ENCODE measurements around the gene CUZD1. TPM values are rescaled to one million over a fixed set of nuclear protein-coding genes. Genes with fewer than 3 reads are reported as not detected.

Gene CUZD1, protein sequence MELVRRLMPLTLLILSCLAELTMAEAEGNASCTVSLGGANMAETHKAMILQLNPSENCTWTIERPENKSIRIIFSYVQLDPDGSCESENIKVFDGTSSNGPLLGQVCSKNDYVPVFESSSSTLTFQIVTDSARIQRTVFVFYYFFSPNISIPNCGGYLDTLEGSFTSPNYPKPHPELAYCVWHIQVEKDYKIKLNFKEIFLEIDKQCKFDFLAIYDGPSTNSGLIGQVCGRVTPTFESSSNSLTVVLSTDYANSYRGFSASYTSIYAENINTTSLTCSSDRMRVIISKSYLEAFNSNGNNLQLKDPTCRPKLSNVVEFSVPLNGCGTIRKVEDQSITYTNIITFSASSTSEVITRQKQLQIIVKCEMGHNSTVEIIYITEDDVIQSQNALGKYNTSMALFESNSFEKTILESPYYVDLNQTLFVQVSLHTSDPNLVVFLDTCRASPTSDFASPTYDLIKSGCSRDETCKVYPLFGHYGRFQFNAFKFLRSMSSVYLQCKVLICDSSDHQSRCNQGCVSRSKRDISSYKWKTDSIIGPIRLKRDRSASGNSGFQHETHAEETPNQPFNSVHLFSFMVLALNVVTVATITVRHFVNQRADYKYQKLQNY
- total RNA-seq (1 to 10 TPM in 3 of 5 experiments, under 1 TPM in 2; 0.34 to 5.2 (median 2.9) TPM), polyA plus RNA-seq (1 to 10 TPM; 1.5 to 3.8 TPM), total RNA-seq (not detected)

DNA sequence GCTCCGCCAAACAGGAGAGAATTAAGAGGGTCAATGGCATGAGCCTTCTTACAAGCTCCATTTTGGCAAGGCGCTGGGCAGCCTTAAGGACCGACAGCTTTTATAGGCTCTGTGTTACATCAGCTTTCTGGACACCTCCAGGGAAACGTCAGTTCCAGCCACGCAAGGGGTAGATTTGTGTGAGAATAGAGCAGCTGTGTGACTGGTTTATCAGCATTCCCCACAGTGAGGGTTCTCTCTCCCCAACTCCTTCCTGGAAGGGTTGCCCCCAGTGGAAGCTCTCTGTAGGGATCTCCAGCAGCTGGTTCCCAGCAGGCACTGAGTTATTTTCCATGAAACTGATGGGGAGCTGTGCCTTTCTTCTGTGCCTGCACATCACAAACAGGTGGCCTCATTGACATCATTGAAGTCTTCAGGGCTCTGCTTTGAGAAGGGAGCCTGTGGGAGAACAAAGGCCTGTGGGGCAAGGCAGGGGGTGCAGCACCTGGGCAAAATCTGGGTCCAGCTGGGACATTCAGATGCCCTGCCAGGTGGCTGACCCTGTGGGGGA, at the start of gene CUZD1:
Gene CUZD1, minus strand, starts transcription at position 75 of the 550 bp plus-strand sequence. Its CDS starts 14 bp downstream, at position 61.
- intact Hi-C loops (cut with micrococcal nuclease), result no loop called here
- peaks cover 0 to 33% (median 6%) of the 10 kb centered on the region in 3 experiments for H3K36me3 ChIP-seq (ENCODE audit: control insufficient read depth in 2 of 3, insufficient read depth in 3 of 3, low read length in 3 of 3)
- H3K9me3 ChIP-seq (ENCODE audit: control insufficient read depth in 2 of 3, low read length in 3 of 3), result no peaks in the 10 kb centered on the region
- no peaks in the 10 kb centered on the region for H3K27me3 ChIP-seq (ENCODE audit: control insufficient read depth in 2 of 2, insufficient read depth in 2 of 2, low read length in 2 of 2)
- peaks cover 18 to 70% (median 54%) of the 10 kb centered on the region in 5 donors for H3K36me3 Mint-ChIP-seq
- peaks cover 3 to 10% (median 5%) of the 10 kb centered on the region in 11 donors for H3K9me3 Mint-ChIP-seq
- POLR2A ChIA-PET, result no interaction called here
- H3K27ac Mint-ChIP-seq, result peak within 1 kb of the TSS in 2 of 9 donors; percentile 13 to 39
- peaks cover 0 to 19% (median 0%) of the 10 kb centered on the region in 7 donors for H3K4me1 Mint-ChIP-seq
- CTCF ChIA-PET, result interaction anchor here (0.5 kb wide), 1 partner anchor 1521 kb away, joined by 3 read pairs; no protein-coding TSS in a partner anchor
- H3K27ac ChIP-seq (ENCODE audit: low read depth, low read length), result no peak within 1 kb of the TSS
- no peaks in the 10 kb centered on the region for H3K4me1 ChIP-seq (ENCODE audit: control insufficient read depth in 2 of 2, insufficient read depth in 2 of 2, low read length in 2 of 2)
- no peak within 1 kb of the TSS for H3K4me3 Mint-ChIP-seq
- no peak within 1 kb of the TSS for H3K4me3 ChIP-seq (ENCODE audit: low read length)
- ATAC-seq (no peak), DNase-seq (no peak)
- no peaks in the 10 kb centered on the region for H3K27me3 Mint-ChIP-seq

DNA sequence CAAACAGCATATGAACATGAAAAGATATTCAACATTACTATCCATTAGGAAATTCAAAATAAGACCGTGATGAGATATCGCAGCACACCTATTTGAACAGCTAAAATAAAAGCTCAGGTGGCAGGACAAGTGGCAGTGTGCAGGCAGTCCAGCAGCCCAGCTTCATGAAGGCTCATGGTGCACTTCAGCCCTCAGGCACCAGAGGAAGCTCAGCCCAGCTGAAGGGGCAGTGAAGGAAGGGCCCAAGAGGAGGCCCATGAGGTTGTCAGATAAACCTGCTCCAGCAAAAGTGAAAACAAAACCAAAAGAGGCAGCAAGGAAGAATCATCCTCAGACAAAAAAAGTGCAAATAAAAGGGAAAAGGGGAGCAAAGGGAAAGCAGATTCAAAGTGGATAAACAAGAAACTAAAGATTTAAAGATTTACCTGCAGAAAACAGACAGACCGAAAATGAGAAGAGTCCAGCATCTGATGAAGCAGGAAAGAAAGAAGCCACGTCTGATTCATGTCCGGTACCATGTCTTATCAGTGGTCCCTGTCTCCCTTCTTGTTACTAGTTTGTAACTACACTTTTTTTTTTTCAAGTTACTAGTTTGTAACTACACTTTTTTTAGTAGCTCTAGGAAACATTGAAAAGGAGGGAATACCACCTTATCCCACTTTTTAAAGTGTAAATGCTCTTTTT, 48.7 kb upstream of the CUZD1 start:
- H3K27me3 ChIP-seq (ENCODE audit: control insufficient read depth in 2 of 2, insufficient read depth in 2 of 2, low read length in 2 of 2), result no peaks in the 10 kb centered on the region
- Mint-ChIP-seq H3K9me3 (peaks cover 0 to 4% (median 0%) of the 10 kb centered on the region in 11 donors), H3K4me1 (peaks cover 0 to 5% (median 0%) of the 10 kb centered on the region in 7 donors), H3K27me3 (peaks cover 0 to 8% (median 0%) of the 10 kb centered on the region in 5 donors), H3K4me3 (no peak overlapping the region), H3K27ac (no peak overlapping the region), H3K36me3 (peaks cover 3 to 23% (median 10%) of the 10 kb centered on the region in 5 donors)
- no peaks in the 10 kb centered on the region for H3K4me1 ChIP-seq (ENCODE audit: control insufficient read depth in 2 of 2, insufficient read depth in 2 of 2, low read length in 2 of 2)
- H3K9me3 ChIP-seq (ENCODE audit: control insufficient read depth in 2 of 3, low read length in 3 of 3), result no peaks in the 10 kb centered on the region
- intact Hi-C loops (cut with micrococcal nuclease), result no loop called here
- CTCF ChIA-PET, result no interaction called here
- no peak overlapping the region for H3K4me3 ChIP-seq (ENCODE audit: low read length)
- DNase-seq, result no peak
- ATAC-seq, result no peak
- H3K27ac ChIP-seq (ENCODE audit: low read depth, low read length), result no peak overlapping the region
- H3K36me3 ChIP-seq (ENCODE audit: control insufficient read depth in 2 of 3, insufficient read depth in 3 of 3, low read length in 3 of 3), result no peaks in the 10 kb centered on the region
- POLR2A ChIA-PET, result no interaction called here

DNA sequence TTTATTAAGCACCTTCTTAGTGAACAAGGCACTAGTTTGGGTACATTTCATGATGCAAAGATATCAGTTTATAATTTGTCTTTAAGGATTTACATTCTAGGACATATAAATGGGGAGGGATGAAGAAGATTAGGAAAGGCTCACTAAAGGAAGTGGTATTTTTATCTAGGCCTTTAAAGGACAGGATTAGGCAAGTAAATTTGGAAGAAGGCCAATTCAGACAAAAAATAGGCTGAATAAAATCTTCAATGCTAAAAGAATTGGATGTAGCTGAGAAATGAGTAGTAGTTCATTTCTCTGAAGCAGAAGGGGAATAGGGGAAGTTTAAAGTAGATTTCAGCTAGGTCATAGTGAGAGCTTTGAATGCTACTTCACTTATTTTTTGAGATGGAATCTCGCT, 38.5 kb upstream of the CUZD1 start:
- H3K27me3 Mint-ChIP-seq, result no peaks in the 10 kb centered on the region
- intact Hi-C loops (cut with micrococcal nuclease), result no loop called here

DNA sequence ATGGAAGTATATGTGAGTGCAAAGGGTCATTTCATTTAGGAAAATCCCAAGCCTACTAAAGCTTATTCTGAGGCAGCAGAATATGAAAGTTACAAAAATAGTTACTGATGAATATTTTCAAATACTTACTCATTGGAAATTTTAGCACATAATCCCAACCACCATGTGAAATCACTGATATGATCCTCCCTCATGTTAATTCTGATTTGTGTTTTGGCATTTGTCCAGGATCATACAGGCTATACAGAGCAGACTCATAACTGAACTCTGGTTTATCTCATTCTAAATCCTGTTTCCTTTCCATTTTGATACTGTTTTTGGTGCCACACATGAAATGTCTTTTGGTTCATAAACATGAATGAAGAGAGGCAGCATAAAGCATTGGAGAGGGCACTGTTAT, 37.1 kb upstream of the CUZD1 start:
- Histone ChIP-seq H3K27me3 (ENCODE audit: control insufficient read depth in 2 of 2, insufficient read depth in 2 of 2, low read length in 2 of 2) (no peaks in the 10 kb centered on the region), H3K27ac (ENCODE audit: low read depth, low read length) (no peak overlapping the region), H3K36me3 (ENCODE audit: control insufficient read depth in 2 of 3, insufficient read depth in 3 of 3, low read length in 3 of 3) (no peaks in the 10 kb centered on the region), H3K4me3 (ENCODE audit: low read length) (no peak overlapping the region), H3K9me3 (ENCODE audit: control insufficient read depth in 2 of 3, low read length in 3 of 3) (no peaks in the 10 kb centered on the region), H3K4me1 (ENCODE audit: control insufficient read depth in 2 of 2, insufficient read depth in 2 of 2, low read length in 2 of 2) (peaks cover 14 to 18% of the 10 kb centered on the region in 2 donors)
- Mint-ChIP-seq H3K36me3 (peaks cover 0 to 15% (median 10%) of the 10 kb centered on the region in 5 donors), H3K27ac (no peak overlapping the region), H3K27me3 (no peaks in the 10 kb centered on the region), H3K9me3 (no peaks in the 10 kb centered on the region), H3K4me3 (no peak overlapping the region), H3K4me1 (peaks cover 16 to 34% (median 27%) of the 10 kb centered on the region in 7 donors)
- intact Hi-C loops (cut with micrococcal nuclease), result no loop called here
- DNase-seq (no peak), ATAC-seq (no peak)
- POLR2A ChIA-PET, result no interaction called here
- CTCF ChIA-PET, result no interaction called here

More for the DNA sequence above, 38.5 kb upstream of the CUZD1 start:
- H3K27ac Mint-ChIP-seq, result peak overlapping the region in 1 of 9 donors; percentile 6
- Histone ChIP-seq H3K4me1 (ENCODE audit: control insufficient read depth in 2 of 2, insufficient read depth in 2 of 2, low read length in 2 of 2) (peaks cover 6 to 9% of the 10 kb centered on the region in 2 donors), H3K4me3 (ENCODE audit: low read length) (no peak overlapping the region), H3K9me3 (ENCODE audit: control insufficient read depth in 2 of 3, low read length in 3 of 3) (no peaks in the 10 kb centered on the region), H3K27me3 (ENCODE audit: control insufficient read depth in 2 of 2, insufficient read depth in 2 of 2, low read length in 2 of 2) (no peaks in the 10 kb centered on the region), H3K27ac (ENCODE audit: low read depth, low read length) (no peak overlapping the region), H3K36me3 (ENCODE audit: control insufficient read depth in 2 of 3, insufficient read depth in 3 of 3, low read length in 3 of 3) (no peaks in the 10 kb centered on the region)
- ATAC-seq (no peak), DNase-seq (no peak)
- peaks cover 0 to 16% (median 10%) of the 10 kb centered on the region in 5 donors for H3K36me3 Mint-ChIP-seq
- ChIA-PET CTCF (no interaction called here), POLR2A (no interaction called here)
- H3K4me3 Mint-ChIP-seq, result peak overlapping the region in 1 of 10 donors; percentile 7
- peaks cover 6 to 20% (median 13%) of the 10 kb centered on the region in 7 donors for H3K4me1 Mint-ChIP-seq
- no peaks in the 10 kb centered on the region for H3K9me3 Mint-ChIP-seq

DNA sequence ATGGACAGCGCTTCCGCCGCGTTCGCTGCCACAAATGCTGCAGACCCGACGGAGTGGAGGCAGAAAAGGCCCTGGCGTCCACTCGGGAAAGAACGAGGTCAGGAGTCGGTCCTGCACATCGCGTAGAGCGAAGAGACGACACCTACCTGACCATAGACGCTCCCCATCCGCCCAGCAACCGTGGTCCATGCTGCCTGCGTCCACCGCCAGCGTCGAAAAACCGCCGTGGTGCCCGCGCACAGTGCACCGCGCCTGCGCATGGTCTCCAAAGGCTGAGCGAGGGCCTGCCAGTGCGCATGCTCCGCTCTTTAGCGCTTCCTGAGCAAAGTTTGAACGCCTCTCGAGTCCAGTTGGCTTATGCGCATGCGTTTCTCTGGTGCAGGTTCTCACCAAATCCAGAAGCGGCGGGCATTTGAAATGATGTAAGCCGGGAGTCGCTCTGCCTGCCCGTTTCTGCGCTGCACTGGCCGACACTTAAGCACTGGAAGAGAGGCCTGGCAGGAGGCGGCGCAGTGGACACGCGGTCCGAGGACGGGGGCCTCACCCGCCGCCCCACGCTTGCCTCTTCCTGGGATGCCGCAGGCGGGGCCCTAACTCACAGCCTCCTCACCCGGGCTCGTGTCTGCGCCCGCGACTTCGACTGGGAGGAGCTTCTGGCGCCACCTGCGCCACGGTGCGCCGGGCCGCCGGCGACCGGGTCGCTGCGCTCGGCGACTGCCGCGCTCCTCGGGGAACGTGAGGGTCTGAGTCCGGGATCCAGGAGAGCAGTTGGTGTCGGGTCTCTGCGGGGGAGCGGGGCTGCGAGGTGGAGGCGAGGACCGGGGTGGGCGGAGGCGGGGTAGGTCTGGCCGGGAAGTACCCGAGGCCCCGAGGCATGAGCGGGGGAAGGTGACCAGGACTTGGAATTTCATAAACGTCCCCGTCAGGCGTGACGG, 33.9 kb upstream of the CUZD1 start, which contains the start of gene FAM24B:
Gene FAM24B, minus strand, starts transcription at position 243 of the 935 bp plus-strand sequence. CDS start 29,066 bp downstream, outside the sequence.
- H3K9me3 ChIP-seq (ENCODE audit: control insufficient read depth in 2 of 3, low read length in 3 of 3), result no peaks in the 10 kb centered on the region
- peak within 1 kb of the TSS; percentile 85 to 96 (median 92) for H3K27ac Mint-ChIP-seq
- H3K4me1 ChIP-seq (ENCODE audit: control insufficient read depth in 2 of 2, insufficient read depth in 2 of 2, low read length in 2 of 2), result peaks cover 18 to 21% of the 10 kb centered on the region in 2 donors
- H3K27ac ChIP-seq (ENCODE audit: low read depth, low read length), result peak within 1 kb of the TSS; percentile 77
- H3K4me1 Mint-ChIP-seq, result peaks cover 31 to 65% (median 54%) of the 10 kb centered on the region in 7 donors
- peaks cover 0 to 31% (median 11%) of the 10 kb centered on the region in 5 donors for H3K36me3 Mint-ChIP-seq
- H3K36me3 ChIP-seq (ENCODE audit: control insufficient read depth in 2 of 3, insufficient read depth in 3 of 3, low read length in 3 of 3), result no peaks in the 10 kb centered on the region
- H3K4me3 Mint-ChIP-seq, result peak within 1 kb of the TSS; percentile 86 to 99 (median 92)
- intact Hi-C loops (cut with micrococcal nuclease), result loop anchor here (1.0 to 2.0 kb wide), 9 partner anchors 33 to 1539 kb away; partner anchors contain the start of genes BUB3 (in 2 of the 2), C10orf88 (in 2 of the 2), IKZF5 (in 2 of the 2) and PLEKHA1 (in 2 of the 2)
- H3K4me3 ChIP-seq (ENCODE audit: low read length), result peak within 1 kb of the TSS; percentile 81
- ChIA-PET POLR2A (interaction anchor here (1.0 kb wide), 1 partner anchor 101 kb away, joined by 3 read pairs; the partner anchor contains the start of gene PSTK), CTCF (no interaction called here)
- ATAC-seq (peak; percentile 93), DNase-seq (peak; percentile 84 to 96 (median 94))
- no peaks in the 10 kb centered on the region for H3K27me3 Mint-ChIP-seq
- peaks cover 0 to 6% (median 0%) of the 10 kb centered on the region in 11 donors for H3K9me3 Mint-ChIP-seq
- H3K27me3 ChIP-seq (ENCODE audit: control insufficient read depth in 2 of 2, insufficient read depth in 2 of 2, low read length in 2 of 2), result no peaks in the 10 kb centered on the region

Measured in naive thymus-derived CD4-positive, alpha-beta T cell (primary cell).